ENCODE results near the gene KRT33B. TPM values are rescaled to one million over a fixed set of nuclear protein-coding genes. Genes with fewer than 3 reads are reported as not detected.

Gene KRT33B
- total and polyA plus RNA-seq, 2 of the 13 experiments (the other 11 are each of a cell fraction or from before 2014, with no cell fraction given) = not detected

DNA sequence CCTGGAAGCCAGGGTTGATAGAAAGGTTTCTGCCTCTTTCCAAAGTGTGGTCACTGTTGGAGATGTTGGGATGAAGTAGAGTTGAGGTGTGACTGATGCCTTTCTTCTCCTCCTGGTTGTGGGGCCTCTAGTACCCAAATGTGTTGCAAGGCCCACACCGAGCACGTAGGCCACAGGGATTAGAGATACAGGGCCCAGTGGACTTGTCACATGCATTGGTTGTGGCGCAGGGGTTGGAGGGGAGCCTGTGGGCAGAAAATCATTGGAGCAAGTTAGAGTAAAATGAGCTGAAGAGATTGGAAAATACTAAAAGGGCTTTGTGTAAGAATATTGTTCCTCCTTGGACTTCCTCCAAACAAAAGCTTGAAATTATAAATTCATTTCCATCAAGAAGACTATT lies 23.6 kb downstream of the KRT33B start:
- no peak overlapping the region for H3K4me3 ChIP-seq (replicated peaks in 1 of 3; ENCODE audit: insufficient read depth in 1 of 3, low read depth in 2 of 3, low read length in 3 of 3)
- no peaks in the 10 kb centered on the region for H3K36me3 ChIP-seq (replicated peaks in 1 of 2; ENCODE audit: control insufficient read depth in 1 of 2, insufficient read depth in 2 of 2, low read length in 2 of 2)
- no peaks in the 10 kb centered on the region for H3K4me1 ChIP-seq (ENCODE audit: insufficient read depth, low read length)
- no TSS peak for BruUV-seq (replicated peaks)
- DNase-seq (ENCODE audit: low spot score) (no peak), FAIRE-seq (no peak), ATAC-seq (no peak)
- H4K20me1 ChIP-seq (ENCODE audit: insufficient read depth, low read length) = no peaks in the 10 kb centered on the region
- no peak overlapping the region for H3K4me2 ChIP-seq (ENCODE audit: low read depth, low read length)
- no peaks in the 10 kb centered on the region for H3K79me2 ChIP-seq (ENCODE audit: insufficient read depth, low read length)
- TF ChIP-seq, protein P1, sequence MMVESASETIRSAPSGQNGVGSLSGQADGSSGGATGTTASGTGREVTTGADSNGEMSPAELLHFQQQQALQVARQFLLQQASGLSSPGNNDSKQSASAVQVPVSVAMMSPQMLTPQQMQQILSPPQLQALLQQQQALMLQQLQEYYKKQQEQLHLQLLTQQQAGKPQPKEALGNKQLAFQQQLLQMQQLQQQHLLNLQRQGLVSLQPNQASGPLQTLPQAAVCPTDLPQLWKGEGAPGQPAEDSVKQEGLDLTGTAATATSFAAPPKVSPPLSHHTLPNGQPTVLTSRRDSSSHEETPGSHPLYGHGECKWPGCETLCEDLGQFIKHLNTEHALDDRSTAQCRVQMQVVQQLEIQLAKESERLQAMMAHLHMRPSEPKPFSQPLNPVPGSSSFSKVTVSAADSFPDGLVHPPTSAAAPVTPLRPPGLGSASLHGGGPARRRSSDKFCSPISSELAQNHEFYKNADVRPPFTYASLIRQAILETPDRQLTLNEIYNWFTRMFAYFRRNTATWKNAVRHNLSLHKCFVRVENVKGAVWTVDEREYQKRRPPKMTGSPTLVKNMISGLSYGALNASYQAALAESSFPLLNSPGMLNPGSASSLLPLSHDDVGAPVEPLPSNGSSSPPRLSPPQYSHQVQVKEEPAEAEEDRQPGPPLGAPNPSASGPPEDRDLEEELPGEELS (CRISPR knock-in tag; IDR thresholded peaks at IDR 0.05) = no peak
- TF ChIP-seq PHF5A (CRISPR knock-in tag; IDR thresholded peaks at IDR 0.05; ENCODE audit: low read depth, unreplicated experiment) (no peak), ZSCAN25 (CRISPR knock-in tag; IDR thresholded peaks at IDR 0.05) (no peak)
- TF ChIP-seq, protein P2, sequence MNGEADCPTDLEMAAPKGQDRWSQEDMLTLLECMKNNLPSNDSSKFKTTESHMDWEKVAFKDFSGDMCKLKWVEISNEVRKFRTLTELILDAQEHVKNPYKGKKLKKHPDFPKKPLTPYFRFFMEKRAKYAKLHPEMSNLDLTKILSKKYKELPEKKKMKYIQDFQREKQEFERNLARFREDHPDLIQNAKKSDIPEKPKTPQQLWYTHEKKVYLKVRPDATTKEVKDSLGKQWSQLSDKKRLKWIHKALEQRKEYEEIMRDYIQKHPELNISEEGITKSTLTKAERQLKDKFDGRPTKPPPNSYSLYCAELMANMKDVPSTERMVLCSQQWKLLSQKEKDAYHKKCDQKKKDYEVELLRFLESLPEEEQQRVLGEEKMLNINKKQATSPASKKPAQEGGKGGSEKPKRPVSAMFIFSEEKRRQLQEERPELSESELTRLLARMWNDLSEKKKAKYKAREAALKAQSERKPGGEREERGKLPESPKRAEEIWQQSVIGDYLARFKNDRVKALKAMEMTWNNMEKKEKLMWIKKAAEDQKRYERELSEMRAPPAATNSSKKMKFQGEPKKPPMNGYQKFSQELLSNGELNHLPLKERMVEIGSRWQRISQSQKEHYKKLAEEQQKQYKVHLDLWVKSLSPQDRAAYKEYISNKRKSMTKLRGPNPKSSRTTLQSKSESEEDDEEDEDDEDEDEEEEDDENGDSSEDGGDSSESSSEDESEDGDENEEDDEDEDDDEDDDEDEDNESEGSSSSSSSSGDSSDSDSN (CRISPR knock-in tag; IDR thresholded peaks at IDR 0.05) = no peak
- TF ChIP-seq, protein P3, sequence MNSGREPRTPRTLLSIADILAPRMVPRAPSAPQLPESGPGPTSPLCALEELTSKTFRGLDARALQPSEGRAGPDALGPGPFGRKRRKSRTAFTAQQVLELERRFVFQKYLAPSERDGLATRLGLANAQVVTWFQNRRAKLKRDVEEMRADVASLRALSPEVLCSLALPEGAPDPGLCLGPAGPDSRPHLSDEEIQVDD (CRISPR knock-in tag; IDR thresholded peaks at IDR 0.05; ENCODE audit: borderline replicate concordance) = no peak
- in situ Hi-C loops (cut with HindIII; ENCODE audit: extremely low pct_ligation_motif_present, low pct_unique_long_range_greater_than_20kb) = no loop called here
- CTCF ChIA-PET (ENCODE audit: low intra/inter-chr PET ratio, low total read pairs) = no interaction called here
- peaks cover 11% of the 10 kb centered on the region; the same call in 1 of the 2 replicates for H3K9me3 ChIP-seq (ENCODE audit: low read length)
- peaks cover 0 to 5% of the 10 kb centered on the region in 2 experiments; a peak in 3 of 5 replicates for H3K27me3 ChIP-seq (ENCODE audit: control insufficient read depth in 1 of 2, insufficient read depth in 2 of 2, low read length in 2 of 2)
- POLR2A ChIA-PET = no interaction called here
- H3K27ac ChIP-seq (ENCODE audit: extremely low read length, insufficient read depth, low read length) = no peak overlapping the region
- WGBS (ENCODE audit: low lambda C conversion rate) = 8% methylated on average over 3 of the region's 3 CpGs
- intact Hi-C loops (cut with micrococcal nuclease; ENCODE audit: unreplicated experiment) = no loop called here
- H2AFZ ChIP-seq (ENCODE audit: low read length) = no peak overlapping the region
- no peak overlapping the region for H3K9ac ChIP-seq (ENCODE audit: insufficient read depth, low read depth, low read length)
